Right lobe of liver (tissue), 4 donors: ENCODE results near the gene WDR82.

Source experiments
- CTCF ChIP-seq, 4 donors: fragments of 200-600 bp in 3 of 4; fragments of 450-650 bp in 1 of 4; IDR thresholded peaks; one replicate each; pipeline versions ENCODE4 v1.5.1 to v1.8.0; 2016 to 2022; ENCODE audit warnings: antibody characterized with exemption in 4 of 4, mild to moderate bottlenecking in 2 of 4
- POLR2A ChIP-seq: fragments of 450-650 bp; IDR thresholded peaks from one replicate; pipeline ENCODE4 v1.6.1; 2017; ENCODE audit warnings: antibody characterized with exemption, mild to moderate bottlenecking
- donor health status: DM: no; HTN: no; CAD: no.
- donor health status: DM: no; HTN: no; CAD: no.
- donor health status: DM: no; HTN: yes; CAD: no.

DNA sequence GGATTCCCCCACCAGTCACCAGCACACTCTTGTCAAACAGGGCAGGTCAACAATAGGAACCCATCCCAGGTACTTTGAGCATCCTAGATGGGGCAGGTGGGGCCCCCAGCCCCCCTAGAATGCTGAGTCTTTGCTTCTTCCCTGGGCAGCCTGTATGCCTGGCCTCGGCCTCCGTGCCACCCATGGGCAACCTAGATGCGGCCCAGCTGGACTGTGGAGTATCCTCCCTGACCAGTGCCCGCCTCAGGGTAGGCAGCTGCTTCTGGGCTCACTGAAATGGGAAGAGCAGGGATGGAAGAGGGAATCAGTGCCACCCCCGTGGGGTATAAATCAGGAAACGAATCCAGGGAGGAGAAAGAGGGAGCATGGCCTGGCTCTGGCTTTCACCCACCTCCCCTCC is 48.5 kb upstream of the WDR82 start:
- no peak for TF ChIP-seq POLR2A
- TF ChIP-seq CTCF (IDR thresholded peaks at IDR 0.05) = no peak
